HS-27A (cell line): ENCODE results near the gene ELOA2.
"Not testable (repeated sequence)": the region's sequence is repeated elsewhere in the genome, so short reads cannot be mapped to it uniquely, and the experiment has no call there.

Experiments used
- DNase-seq: peaks from one replicate; pipeline ENCODE4 v3.0.0-alpha.2; 2012; ENCODE audit warnings: low read depth, missing footprints

ELOA2 gene, protein sequence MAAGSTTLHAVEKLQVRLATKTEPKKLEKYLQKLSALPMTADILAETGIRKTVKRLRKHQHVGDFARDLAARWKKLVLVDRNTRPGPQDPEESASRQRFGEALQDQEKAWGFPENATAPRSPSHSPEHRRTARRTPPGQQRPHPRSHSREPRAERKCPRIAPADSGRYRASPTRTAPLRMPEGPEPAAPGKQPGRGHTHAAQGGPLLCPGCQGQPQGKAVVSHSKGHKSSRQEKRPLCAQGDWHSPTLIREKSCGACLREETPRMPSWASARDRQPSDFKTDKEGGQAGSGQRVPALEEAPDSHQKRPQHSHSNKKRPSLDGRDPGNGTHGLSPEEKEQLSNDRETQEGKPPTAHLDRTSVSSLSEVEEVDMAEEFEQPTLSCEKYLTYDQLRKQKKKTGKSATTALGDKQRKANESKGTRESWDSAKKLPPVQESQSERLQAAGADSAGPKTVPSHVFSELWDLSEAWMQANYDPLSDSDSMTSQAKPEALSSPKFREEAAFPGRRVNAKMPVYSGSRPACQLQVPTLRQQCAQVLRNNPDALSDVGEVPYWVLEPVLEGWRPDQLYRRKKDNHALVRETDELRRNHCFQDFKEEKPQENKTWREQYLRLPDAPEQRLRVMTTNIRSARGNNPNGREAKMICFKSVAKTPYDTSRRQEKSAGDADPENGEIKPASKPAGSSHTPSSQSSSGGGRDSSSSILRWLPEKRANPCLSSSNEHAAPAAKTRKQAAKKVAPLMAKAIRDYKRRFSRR

DNA sequence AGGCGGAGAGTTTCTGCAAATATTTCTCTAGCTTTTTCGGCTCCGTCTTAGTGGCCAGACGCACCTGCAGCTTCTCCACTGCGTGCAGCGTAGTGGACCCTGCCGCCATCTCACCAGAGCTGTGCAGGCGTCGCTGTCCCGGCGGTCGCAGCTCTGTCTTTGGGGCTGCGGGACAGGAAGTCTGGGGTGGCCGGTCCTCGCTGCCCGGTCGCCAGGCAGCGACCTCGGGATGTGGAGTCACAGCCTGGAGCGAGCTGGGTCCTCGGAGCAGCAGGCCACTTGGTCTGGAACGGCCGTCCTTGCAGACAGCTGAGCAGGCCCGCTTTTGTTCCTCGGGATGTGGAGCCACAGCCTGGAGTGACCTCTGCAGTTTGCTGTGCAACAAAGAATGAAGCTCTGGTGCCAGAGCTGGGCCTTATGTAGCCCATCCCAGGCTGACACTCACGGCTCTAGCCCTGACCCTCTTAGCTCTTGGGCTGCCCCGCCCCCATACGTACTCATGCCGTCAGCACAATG, at the start of gene ELOA2:
ELOA2 (minus strand) TSS at position 466 of the 516 bp plus-strand sequence; CDS start at position 109, 357 bp downstream.
- no peak for DNase-seq

DNA sequence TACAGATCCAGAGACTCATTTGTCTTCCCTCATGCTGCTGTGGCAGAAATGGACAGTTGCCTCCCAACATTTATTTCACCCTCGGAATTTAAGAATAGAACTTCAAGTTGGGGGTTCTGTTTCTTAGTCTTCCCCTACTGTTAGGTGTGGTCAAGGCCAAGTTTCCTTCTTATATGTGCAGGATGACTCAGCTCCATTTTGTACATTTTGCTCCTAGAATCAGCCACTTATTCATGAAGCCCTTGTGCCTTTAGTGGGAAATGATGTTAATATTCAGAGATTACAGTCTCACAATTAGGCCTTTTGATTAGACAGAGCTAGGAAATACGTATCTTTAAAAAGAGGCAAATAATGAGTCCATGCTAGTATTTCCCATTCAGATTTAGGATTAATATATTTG, 46.2 kb upstream of the ELOA2 start:
- DNase-seq: no peak

DNA sequence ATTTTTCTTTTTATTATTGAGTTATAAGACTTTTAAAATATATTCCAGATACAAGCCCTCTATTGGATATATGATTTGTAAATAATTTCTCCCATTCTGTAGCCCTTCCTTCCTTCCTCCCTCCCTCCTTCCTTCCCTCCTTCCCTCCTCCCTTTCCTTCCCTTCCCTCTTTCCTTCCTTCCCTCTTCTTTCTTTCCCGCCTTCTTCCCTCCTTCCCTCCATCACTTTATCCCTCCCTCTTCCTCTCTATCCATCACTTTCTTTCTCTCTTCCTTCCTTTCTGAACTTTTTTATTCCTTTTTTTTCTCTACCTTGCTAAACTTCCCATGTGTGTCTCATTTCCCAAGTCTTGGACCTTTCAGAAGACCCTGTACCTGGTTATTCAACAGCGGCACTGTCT, 45.5 kb upstream of the ELOA2 start:
- DNase-seq: no peak

DNA sequence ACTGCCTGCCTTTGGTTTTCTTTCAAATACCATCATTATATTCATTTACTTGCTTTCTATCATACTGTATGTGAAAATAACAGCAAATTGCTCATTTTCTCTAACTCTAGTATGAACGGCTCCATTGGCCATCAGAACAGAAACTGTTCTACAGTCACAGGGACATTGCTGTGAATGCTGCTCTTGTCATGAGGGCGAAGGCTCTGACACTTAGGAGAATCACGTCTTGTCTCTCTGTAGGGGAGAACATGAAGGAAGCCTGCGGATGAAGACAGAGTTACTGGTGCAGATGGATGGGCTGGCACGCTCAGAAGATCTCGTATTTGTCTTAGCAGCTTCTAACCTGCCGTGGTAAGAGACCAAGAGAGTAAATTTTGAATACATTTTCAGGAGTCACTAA, 41.7 kb upstream of the ELOA2 start:
- no peak for DNase-seq

DNA sequence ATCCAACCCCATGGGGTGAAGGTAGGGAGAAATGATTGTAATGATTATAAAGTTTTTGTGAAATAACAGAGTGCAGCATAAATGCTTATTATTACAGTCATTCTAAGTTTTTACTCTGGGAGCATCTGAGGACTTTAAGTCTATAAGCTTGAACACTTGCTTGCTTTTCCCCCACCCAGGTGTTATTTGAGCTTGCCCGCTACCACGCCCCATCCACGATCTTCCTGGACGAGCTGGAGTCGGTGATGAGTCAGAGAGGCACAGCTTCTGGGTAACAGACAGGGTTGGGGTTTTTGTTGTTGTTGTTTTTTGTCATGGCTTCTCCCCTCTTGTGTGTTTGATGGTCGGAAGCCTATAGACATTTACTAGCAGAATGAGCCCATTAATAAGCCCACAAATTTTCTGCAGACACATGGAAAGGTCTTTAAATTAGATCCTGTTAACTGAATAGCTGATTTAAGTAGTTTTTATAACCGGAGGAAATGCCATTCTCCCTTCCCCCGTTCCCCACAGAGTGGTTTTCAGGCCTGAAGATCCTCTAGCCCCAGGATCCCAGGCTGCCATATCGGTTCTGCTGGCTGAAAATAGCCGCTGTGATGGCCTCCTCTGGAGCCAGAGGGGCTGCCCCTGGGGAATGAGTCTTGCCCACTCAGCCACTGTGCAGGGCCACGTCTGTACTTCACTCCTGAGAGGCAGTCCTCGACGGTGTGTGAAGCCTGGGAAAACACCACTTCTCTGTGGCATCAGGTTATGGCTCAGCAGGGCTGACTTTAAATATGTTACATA, 39.9 kb upstream of the ELOA2 start:
- no peak for DNase-seq

DNA sequence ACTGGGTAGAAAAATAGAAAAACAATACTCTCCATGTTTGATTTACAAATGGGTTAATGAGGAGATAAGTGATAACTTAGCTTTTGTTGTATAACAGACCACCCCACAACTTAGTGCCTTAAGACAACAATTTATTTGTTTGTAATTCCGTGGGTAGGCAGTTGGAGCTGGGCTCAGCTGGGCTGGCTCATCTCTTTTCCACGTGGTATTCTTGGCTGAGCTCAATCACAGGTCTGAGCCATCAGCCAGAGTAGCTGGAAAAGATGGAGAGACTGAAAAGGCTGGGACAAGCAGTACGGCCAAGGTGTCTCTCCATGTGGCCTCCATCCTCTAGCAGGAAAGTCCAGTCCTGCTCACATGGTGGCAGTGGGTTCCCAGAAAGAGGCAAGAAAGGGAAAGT, 32.2 kb upstream of the ELOA2 start:
- no peak for DNase-seq

DNA sequence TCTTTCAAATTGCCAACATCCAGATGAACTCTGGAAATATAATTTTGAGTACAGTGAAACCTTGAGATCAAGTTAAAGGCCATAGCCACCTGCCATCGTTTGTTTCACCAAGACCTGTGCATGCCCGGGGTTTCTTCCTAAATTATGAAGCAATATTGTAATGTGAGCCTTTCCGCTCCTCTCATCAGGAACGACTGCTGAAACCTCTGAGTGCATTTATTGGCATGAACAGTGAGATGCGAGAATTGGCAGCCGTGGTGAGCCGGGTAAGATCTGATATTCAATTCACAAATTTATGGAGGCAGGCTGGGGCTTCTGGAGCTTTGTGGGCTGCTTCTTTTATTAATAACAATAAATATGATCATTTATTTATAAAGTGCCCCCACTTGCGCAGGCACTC, 27.7 kb upstream of the ELOA2 start:
- DNase-seq: no peak

DNA sequence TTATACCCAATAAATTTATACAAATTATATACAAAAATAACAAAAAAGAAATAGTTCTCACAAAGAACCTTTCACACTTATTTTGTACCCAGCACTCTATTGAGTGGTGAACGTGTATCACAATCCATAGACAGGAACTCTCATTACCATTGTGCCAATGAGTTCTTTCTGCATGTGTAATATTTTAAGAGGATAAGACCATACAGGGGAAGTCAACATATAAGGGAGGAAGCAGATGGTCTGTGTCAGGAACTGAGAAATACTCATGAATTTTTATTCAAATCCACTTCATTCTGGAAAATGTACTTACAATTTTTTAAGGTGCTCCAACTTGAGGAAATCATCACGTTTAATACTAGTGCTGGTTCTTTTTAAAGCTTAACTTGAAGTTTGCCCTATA, 27.1 kb upstream of the ELOA2 start:
- no peak for DNase-seq

DNA sequence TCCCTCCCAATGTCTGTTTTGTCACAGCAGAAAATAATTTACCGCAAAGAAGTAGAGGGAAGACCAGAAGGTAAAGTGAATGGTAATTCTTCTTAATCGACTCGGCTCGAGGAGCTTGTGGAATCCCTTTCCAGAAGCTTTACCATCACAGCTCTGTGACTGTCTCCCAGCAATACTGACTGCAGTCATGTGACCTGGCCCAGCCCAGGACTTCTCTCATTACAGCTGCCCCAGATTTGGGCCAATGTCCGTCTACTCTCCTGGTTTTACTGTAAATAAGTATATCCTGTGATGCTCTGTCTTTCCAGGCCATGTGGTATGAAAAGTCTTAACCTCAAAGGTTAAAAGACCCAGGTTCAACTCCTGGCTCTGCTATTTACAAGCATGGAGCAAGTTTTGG, 18.9 kb upstream of the ELOA2 start:
- no peak for DNase-seq

DNA sequence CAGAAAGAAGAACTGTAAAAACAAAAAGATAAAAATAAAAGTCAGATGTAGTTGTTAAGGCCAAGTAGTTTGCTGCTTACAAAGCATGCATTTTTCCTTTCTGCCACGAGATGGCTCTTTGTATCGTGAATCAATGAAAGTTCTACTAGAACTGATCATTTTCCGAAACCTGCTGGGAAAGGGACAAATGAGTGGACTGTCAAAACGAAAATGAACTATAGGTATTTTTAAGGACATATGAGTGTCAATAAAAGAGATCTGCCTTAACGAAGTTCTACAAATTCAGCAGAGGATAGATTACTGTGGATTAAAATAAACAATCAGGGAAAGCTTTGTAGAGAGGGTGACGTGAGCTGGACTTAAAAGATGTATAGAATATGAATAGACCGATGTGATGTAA, 15.0 kb upstream of the ELOA2 start:
- DNase-seq: no peak

DNA sequence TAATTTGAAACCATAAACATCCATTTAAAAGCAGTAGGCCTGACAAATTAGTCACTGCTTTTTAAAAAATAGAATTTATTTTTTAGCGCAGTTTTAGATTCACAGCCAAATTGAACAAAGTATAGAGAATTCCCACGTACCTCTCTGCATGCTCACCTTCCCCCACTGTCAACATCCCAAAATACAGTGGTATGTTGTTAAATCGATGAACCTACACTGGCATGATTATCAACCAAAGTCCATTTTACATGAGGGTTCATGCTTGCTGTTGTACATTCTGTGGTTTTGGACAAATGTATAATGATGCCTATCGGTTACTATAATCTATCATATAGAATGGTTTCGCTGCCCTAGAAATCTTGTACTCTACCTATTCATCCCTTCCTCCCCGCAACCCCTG, 5.6 kb upstream of the ELOA2 start:
- no peak for DNase-seq

DNA sequence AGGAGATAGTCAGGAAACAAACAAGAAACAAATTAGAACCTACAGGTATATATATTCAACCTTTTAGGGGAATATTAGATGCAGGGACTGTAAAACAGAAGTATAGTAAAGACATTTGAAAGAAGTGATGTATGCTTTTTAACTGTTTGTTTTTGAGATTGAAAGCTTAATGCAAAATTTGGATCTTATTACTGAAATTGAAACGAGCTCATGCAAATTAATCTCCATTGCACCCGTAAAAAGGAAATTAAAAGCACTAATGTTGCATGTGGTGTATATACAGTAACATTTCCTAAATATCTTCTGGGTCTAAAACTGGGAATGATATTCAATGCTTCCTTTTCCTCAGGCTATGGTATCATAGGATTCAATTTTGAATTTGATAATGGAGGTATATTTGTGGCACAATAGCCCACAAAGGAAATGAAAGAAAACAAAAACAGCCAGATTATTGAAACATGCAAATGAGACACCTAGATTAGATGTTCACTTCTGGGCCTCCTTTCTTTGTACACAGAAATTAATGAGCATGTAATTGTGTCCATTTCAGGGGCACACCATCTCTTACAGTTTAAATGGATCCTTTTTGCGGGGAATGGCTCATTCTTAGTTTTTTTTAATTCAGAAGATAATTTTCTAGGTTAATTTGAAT, 1.6 kb upstream of the ELOA2 start:
- DNase-seq: no peak

DNA sequence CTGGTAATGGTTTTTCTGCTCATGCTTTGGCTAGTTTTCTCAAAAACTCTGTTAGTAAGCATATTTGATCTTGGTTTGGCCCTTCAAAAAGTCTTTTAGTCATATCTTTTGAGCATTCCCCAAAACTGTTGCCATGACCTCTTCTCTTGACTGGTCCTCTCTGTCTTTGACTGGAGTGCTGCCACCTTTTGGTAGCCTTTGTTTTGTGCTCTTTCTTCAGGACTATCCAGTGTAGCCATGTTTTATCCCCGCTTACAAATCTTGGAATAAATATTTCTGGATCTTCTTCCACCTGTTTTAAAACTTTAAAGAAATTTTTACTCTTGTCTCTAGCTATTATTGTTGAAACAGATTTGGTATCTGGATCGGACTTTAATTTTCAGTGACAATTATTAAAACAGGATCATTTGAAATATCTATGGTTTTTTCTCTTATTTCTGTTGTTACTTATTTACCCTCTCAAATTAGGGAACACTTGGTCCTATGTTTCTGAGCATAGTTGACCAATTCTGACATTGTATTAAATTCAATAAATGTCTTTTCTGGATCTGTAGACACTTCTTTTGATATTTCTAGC, 965 bp upstream of the ELOA2 start:
- DNase-seq: no peak

DNA sequence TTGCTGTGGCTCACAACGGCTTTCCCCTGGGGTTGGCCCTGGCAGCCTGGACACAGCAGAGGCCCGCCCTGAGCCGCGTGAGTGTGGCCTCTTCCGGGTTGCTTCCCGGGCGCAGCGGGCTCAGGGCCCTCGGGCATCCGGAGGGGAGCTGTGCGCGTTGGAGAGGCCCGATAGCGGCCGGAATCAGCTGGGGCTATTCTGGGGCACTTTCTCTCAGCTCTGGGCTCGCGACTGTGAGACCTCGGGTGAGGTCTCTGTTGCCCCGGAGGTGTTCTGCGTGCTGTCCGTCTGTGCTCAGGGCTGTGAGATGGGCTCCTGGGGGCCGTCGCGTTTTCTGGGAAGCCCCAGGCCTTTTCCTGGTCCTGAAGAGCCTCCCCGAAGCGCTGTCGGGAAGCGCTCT, 830 bp downstream of the ELOA2 start:
- not testable (repeated sequence) for DNase-seq

DNA sequence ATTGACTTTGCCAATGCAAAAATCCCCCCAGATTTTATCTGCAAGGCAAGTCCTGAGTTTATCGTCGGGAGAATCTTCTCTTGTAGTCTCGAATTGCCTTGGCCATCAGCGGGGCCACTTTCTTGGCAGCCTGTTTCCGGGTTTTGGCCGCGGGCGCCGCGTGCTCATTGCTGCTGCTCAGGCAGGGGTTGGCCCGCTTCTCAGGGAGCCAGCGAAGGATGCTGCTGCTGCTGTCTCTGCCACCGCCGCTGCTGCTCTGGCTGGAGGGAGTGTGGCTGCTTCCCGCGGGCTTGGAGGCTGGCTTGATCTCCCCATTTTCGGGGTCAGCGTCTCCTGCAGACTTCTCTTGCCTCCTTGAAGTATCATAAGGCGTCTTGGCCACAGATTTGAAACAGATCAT, 2.5 kb downstream of the ELOA2 start:
- DNase-seq: no peak

DNA sequence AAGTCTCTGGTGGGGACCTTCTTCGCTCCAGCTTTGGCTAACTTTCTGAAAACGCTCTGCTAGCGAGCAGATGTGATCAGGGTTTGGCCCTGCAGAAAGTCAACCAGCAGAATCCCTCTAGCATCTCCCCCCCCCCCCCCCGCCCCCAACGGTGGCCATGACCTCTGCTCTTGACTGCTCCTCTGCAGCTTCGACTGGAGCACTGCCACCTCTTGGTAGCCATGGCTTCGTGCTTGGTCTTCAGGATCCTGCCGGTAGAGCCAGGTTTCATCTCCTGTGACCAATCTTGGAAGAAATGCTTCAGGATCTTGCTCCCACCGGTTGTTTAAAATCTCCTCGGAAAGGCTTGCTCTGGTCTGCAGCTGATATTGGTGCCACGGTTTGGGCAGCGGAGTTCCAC, 4.5 kb downstream of the ELOA2 start:
- not testable (repeated sequence) for DNase-seq

DNA sequence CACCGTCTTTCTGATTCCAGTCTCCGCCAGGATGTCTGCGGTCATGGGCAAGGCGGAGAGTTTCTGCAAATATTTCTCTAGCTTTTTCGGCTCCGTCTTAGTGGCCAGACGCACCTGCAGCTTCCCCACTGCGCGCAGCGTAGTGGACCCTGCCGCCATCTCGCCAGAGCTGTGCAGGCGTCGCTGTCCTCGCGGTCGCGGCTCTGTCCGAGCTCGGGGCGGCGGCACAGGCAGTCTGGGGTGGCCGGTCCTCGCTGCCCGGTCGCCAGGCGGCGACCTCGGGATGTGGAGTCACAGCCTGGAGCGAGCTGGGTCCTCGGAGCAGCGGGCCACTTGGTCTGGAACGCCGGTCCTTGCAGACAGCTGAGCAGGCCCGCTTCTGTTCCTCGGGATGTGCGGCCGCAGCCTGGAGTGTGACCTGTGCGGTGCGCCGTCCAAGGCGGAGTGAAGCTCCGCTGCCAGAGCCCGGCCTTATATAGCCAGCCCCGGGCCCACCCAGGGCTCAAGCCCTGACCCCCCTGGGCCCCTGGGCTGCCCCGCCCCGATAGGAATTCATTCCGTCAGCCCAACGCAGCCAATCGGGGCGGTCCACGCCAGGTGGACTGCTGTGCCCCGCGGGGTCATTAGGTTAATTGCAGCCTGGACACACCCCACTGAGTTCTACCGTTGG, 5.6 kb downstream of the ELOA2 start:
- not testable (repeated sequence) for DNase-seq

DNA sequence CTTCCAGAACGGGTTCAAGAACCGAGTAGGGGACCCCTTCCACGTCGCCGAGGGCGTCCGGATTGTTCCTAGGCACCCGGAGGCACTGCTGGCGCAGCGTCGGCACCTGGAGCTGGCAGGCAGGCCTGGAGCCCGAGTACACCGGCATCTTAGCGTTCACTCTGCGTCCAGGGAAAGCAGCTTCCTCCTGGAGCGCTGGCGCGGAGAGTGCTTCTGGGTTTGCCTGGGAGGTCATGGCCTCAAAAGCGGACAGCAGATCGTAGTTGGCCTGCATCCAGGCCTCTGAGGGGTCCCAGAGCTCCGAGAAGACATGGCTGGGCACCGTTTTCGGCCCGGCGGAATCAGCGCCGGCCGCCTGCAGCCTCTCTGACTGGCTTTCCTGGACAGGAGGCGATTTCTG, 6.7 kb downstream of the ELOA2 start:
- DNase-seq: not testable (repeated sequence)

DNA sequence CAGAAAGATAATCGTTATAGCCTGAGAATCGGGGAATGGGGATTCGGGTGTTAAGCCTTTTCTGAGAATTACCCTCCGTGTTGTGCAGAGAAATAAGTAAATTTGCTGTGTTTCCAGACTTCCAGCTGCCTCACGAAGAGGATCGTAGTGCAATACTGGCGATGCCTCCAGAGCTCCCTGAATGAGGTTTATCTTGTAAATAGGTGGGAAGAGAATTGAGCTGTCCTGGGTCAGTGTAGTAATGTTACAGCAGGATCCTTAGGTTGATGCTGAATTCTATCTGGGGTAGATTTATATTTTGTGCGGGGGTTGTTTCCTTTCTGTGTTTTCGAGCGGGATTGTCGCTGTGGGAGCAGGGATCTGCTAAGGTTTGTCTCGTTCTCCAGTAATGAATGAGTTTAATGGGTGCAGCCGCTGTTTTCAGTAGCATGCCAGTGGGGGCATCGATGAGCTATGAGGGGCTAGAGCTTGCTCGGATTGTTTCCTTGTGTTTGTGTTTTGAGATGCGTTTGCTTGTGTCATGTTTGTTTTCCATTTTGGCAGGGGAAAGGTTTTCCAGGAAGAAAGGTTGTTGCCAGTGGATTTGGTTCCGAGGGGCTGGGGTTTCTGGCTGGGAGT, 9.8 kb downstream of the ELOA2 start:
- not testable (repeated sequence) for DNase-seq

DNA sequence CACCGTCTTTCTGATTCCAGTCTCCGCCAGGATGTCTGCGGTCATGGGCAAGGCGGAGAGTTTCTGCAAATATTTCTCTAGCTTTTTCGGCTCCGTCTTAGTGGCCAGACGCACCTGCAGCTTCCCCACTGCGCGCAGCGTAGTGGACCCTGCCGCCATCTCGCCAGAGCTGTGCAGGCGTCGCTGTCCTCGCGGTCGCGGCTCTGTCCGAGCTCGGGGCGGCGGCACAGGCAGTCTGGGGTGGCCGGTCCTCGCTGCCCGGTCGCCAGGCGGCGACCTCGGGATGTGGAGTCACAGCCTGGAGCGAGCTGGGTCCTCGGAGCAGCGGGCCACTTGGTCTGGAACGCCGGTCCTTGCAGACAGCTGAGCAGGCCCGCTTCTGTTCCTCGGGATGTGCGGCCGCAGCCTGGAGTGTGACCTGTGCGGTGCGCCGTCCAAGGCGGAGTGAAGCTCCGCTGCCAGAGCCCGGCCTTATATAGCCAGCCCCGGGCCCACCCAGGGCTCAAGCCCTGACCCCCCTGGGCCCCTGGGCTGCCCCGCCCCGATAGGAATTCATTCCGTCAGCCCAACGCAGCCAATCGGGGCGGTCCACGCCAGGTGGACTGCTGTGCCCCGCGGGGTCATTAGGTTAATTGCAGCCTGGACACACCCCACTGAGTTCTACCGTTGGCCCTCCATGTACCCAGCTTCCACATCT, 11.5 kb downstream of the ELOA2 start:
- not testable (repeated sequence) for DNase-seq
